ENCODE data around the gene KRABD2.

- TF ChIP-seq CTCF (optimal IDR thresholded peaks at IDR 0.05 in 1 of 3, IDR thresholded peaks at IDR 0.05 in 1 of 3, conservative IDR thresholded peaks at IDR 0.05 in 1 of 3; ENCODE audit: extremely low read depth in 1 of 3, insufficient read depth in 2 of 3, low read length in 3 of 3), result no peak
- no peak for TF ChIP-seq EZH2 (IDR thresholded peaks at IDR 0.05; ENCODE audit: low read length)
Observed at GRCh38 chr17:8392674-8393469, 16.4 kb upstream of the KRABD2 start.
